ENCODE measurements around the gene UBR2. TPM values are rescaled to one million over a fixed set of nuclear protein-coding genes. Genes with fewer than 3 reads are reported as not detected.
A peak's percentile ranks its signal among the peaks of the same experiment; 100 is the strongest.

UBR2 gene
- total RNA-seq, 6 experiments from 2014 or later: 18.0 to 20.5 (median 19.9) TPM

- Mint-ChIP-seq H3K27me3 (ENCODE audit: insufficient read depth) (no peaks in the 10 kb centered on the region), H3K27ac (no peak overlapping the region), H3K36me3 (ENCODE audit: low read depth) (peaks cover 19% of the 10 kb centered on the region), H3K4me3 (no peak overlapping the region), H3K4me1 (ENCODE audit: low read depth) (peaks cover 55% of the 10 kb centered on the region), H3K9me3 (no peaks in the 10 kb centered on the region)
- TF ChIP-seq CTCF (IDR thresholded peaks at IDR 0.05): no peak
- DNase-seq: no peak
Observed at GRCh38 chr6:42689371-42689770, 125.5 kb downstream of the UBR2 start.

DNA sequence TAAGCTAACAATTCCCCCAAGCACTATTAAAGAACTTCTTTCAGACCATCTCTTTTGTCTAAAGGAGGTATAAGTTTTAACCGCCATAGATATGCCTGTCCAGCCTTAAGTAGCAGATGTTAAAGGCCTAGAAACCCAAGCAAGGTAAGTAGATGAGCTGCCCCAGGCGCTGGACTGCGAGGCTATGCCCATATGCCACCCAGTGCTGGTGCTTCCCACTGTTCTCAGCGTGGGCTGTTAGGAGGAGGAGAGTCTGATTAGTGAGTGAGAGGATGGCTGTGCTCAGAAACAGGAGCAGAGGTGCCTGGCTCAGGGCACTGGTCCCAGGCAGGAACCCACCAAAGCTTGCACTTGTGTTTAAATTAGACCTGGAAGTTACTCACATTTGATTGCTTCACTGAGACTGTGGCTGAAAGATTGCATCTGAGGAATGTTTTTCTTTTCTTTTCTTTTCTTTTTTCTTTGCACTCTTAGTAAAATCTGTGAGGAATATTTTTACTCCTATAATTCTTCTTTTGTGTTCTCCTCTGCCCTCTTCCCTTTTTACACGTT is 126.4 kb downstream of the UBR2 start:
- no peak for TF ChIP-seq CTCF (IDR thresholded peaks at IDR 0.05)
- H3K36me3 Mint-ChIP-seq (ENCODE audit: low read depth): peaks cover 15% of the 10 kb centered on the region
- peak overlapping the region; percentile 34 for H3K27ac Mint-ChIP-seq
- no peak overlapping the region for H3K4me3 Mint-ChIP-seq
- peaks cover 63% of the 10 kb centered on the region for H3K4me1 Mint-ChIP-seq (ENCODE audit: low read depth)
- DNase-seq: no peak
- no peaks in the 10 kb centered on the region for H3K27me3 Mint-ChIP-seq (ENCODE audit: insufficient read depth)
- no peaks in the 10 kb centered on the region for H3K9me3 Mint-ChIP-seq

DNA sequence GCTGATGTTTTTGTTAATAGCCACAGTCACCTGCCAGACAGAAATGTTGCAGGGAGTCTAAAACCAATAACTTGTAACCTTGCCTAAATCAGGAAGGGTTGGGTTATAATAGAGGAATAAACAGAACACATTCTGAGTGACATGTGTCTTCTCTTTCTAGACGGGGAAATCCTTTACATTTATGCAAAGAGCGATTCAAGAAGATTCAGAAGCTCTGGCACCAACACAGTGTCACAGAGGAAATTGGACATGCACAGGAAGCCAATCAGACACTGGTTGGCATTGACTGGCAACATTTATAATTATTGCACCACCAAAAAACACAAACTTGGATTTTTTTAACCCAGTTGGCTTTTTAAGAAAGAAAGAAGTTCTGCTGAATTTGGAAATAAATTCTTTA is 127.0 kb downstream of the UBR2 start:
- Mint-ChIP-seq H3K4me3 (no peak overlapping the region), H3K4me1 (ENCODE audit: low read depth) (peaks cover 67% of the 10 kb centered on the region), H3K27me3 (ENCODE audit: insufficient read depth) (no peaks in the 10 kb centered on the region), H3K9me3 (no peaks in the 10 kb centered on the region), H3K27ac (peak overlapping the region; percentile 34), H3K36me3 (ENCODE audit: low read depth) (peaks cover 14% of the 10 kb centered on the region)
- no peak for TF ChIP-seq CTCF (IDR thresholded peaks at IDR 0.05)
- no peak for DNase-seq

DNA sequence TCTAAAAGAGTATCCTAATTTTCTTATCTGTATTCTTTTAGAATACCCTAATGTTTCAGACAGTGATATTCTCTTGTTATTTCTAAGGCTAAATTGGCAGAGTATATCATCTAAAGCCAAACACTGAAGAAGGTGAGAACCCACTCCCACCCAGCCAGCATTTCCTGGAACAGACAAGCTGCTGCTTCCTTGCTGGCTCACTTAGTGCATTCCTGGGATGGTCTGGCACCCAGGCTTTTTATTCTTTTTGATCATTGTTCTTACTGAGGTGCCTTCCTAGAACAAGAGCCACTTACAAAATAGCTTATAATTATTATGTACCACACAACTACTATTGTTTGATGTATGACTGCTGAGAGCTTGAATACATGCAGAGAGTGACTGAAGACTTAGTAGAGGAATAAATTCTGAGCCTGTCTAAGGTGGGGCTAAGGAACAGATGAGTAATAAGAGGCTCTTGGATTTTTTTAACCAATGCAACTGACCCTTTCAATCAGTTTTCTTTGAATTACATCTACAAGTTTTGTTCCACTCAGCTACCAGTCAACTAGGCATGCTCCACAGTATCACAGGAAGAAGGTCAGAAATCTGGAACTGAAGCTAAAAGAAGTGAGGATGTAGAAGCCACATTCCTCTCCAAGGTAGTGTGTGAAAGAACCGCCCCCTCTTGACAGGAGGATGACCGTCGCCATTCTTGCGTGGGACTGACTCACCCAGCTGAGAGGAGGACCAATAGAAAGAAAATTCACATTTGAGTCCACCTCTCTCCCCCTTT is 128.5 kb downstream of the UBR2 start:
- DNase-seq: peak; percentile 76
- Mint-ChIP-seq H3K27me3 (ENCODE audit: insufficient read depth) (no peaks in the 10 kb centered on the region), H3K27ac (peak overlapping the region; percentile 90), H3K4me1 (ENCODE audit: low read depth) (peaks cover 81% of the 10 kb centered on the region), H3K4me3 (peak overlapping the region; percentile 44), H3K36me3 (ENCODE audit: low read depth) (peaks cover 19% of the 10 kb centered on the region), H3K9me3 (no peaks in the 10 kb centered on the region)
- TF ChIP-seq CTCF (IDR thresholded peaks at IDR 0.05): no peak

GRCh38 chr6:42693725-42694323 is 130.0 kb downstream of the UBR2 start:
- Mint-ChIP-seq H3K27ac (peak overlapping the region; percentile 78), H3K4me1 (ENCODE audit: low read depth) (peaks cover 70% of the 10 kb centered on the region), H3K36me3 (ENCODE audit: low read depth) (peaks cover 19% of the 10 kb centered on the region), H3K4me3 (peak overlapping the region; percentile 44; the same call in 1 of the 2 replicates), H3K9me3 (no peaks in the 10 kb centered on the region), H3K27me3 (ENCODE audit: insufficient read depth) (no peaks in the 10 kb centered on the region; the same call in 1 of the 2 replicates)
- no peak for TF ChIP-seq CTCF (IDR thresholded peaks at IDR 0.05)
- no peak for DNase-seq
